ENCODE results near the gene ZCWPW1. TPM values are rescaled to one million over a fixed set of nuclear protein-coding genes. Genes with fewer than 3 reads are reported as not detected.
"Not testable (repeated sequence)": the region's sequence is repeated elsewhere in the genome, so short reads cannot be mapped to it uniquely, and the experiment has no call there.

ZCWPW1 gene
- total and polyA plus RNA-seq, 5 experiments from 2014 or later = 3.1 to 18.4 (median 9.3) TPM

GRCh38 chr7:100449190-100449795 is 20.8 kb upstream of the ZCWPW1 start:
- Mint-ChIP-seq H3K4me3 (peak overlapping the region in 5 of 10 donors; percentile 32 to 67 (median 44)), H3K36me3 (no peaks in the 10 kb centered on the region), H3K9me3 (no peaks in the 10 kb centered on the region), H3K4me1 (peaks cover 6 to 20% (median 15%) of the 10 kb centered on the region in 4 donors), H3K27me3 (no peaks in the 10 kb centered on the region), H3K27ac (peak overlapping the region in 5 of 10 donors; percentile 46 to 76 (median 51))
- DNase-seq (no peak), ATAC-seq (no peak)
- POLR2A ChIA-PET = interaction anchor here (0.6 to 4.6 kb wide), 7 partner anchors 13 to 101 kb away, joined by 3 to 44 read pairs (median 4); partner anchors contain the start of genes MEPCE, PPP1R35, SPACDR and ZCWPW1

GRCh38 chr7:100447363-100447762 is 18.9 kb upstream of the ZCWPW1 start:
- H3K27me3 Mint-ChIP-seq, H3K27ac Mint-ChIP-seq, H3K4me3 Mint-ChIP-seq, H3K9me3 Mint-ChIP-seq, H3K36me3 Mint-ChIP-seq, ATAC-seq, DNase-seq: not testable (repeated sequence)
- peaks cover 11 to 20% (median 17%) of the 10 kb centered on the region in 4 donors for H3K4me1 Mint-ChIP-seq
- POLR2A ChIA-PET = interaction anchor here (3.0 to 5.0 kb wide), 2 partner anchors 12 to 18 kb away, joined by 22 to 35 read pairs; partner anchors contain the start of genes MEPCE, PPP1R35 and ZCWPW1

- no peaks in the 10 kb centered on the region for H3K36me3 Mint-ChIP-seq
- DNase-seq = no peak
- no peaks in the 10 kb centered on the region for H3K9me3 Mint-ChIP-seq
- H3K4me1 Mint-ChIP-seq = peaks cover 11 to 20% (median 18%) of the 10 kb centered on the region in 4 donors
- no peaks in the 10 kb centered on the region for H3K27me3 Mint-ChIP-seq
- POLR2A ChIA-PET = interaction anchor here (1.1 to 5.0 kb wide), 3 partner anchors 9 to 17 kb away, joined by 3 to 35 read pairs (median 22); partner anchors contain the start of genes MEPCE, PPP1R35 and ZCWPW1
- H3K4me3 Mint-ChIP-seq = no peak overlapping the region
- no peak for ATAC-seq
- peak overlapping the region in 1 of 10 donors; percentile 43 for H3K27ac Mint-ChIP-seq
Observed at GRCh38 chr7:100446040-100446439, 17.5 kb upstream of the ZCWPW1 start.

- Mint-ChIP-seq H3K4me1 (peaks cover 8 to 13% (median 12%) of the 10 kb centered on the region in 4 donors), H3K36me3 (no peaks in the 10 kb centered on the region), H3K27ac (peak overlapping the region in 5 of 10 donors; percentile 22 to 70 (median 57)), H3K27me3 (no peaks in the 10 kb centered on the region), H3K4me3 (peak overlapping the region in 2 of 10 donors; percentile 43 to 48), H3K9me3 (no peaks in the 10 kb centered on the region)
- DNase-seq (no peak), ATAC-seq (peak in 1 of 2 donors; percentile 29)
- POLR2A ChIA-PET = interaction anchor here (1.1 to 5.0 kb wide), 3 partner anchors 9 to 15 kb away, joined by 3 to 35 read pairs (median 22); partner anchors contain the start of genes MEPCE, PPP1R35 and ZCWPW1
Observed at GRCh38 chr7:100444311-100445278, 16.1 kb upstream of the ZCWPW1 start.

GRCh38 chr7:100443096-100443840 is 14.8 kb upstream of the ZCWPW1 start:
- Mint-ChIP-seq H3K27me3 (no peaks in the 10 kb centered on the region), H3K27ac (peak overlapping the region in 8 of 10 donors; percentile 23 to 77 (median 44))
- no peak for ATAC-seq

GRCh38 chr7:100441641-100442535 is 13.4 kb upstream of the ZCWPW1 start:
- H3K4me1 Mint-ChIP-seq = peaks cover 8 to 13% (median 12%) of the 10 kb centered on the region in 4 donors
- peak overlapping the region in 2 of 10 donors; percentile 19 to 82 for H3K27ac Mint-ChIP-seq
- DNase-seq = no peak
- POLR2A ChIA-PET = interaction anchor here (0.6 to 5.0 kb wide), 4 partner anchors 8 to 13 kb away, joined by 4 to 35 read pairs (median 6); partner anchors contain the start of genes MEPCE and ZCWPW1
- ATAC-seq = no peak
- H3K9me3 Mint-ChIP-seq = no peaks in the 10 kb centered on the region
- H3K4me3 Mint-ChIP-seq = no peak overlapping the region
- no peaks in the 10 kb centered on the region for H3K27me3 Mint-ChIP-seq
- no peaks in the 10 kb centered on the region for H3K36me3 Mint-ChIP-seq

More at GRCh38 chr7:100443096-100443840, 14.8 kb upstream of the ZCWPW1 start:
- Mint-ChIP-seq H3K4me3 (no peak overlapping the region), H3K36me3 (no peaks in the 10 kb centered on the region), H3K9me3 (no peaks in the 10 kb centered on the region), H3K4me1 (peaks cover 8 to 13% (median 12%) of the 10 kb centered on the region in 4 donors)
- no peak for DNase-seq
- POLR2A ChIA-PET = interaction anchor here (2.1 to 5.0 kb wide), 2 partner anchors 11 to 14 kb away, joined by 5 to 35 read pairs; partner anchors contain the start of genes MEPCE and ZCWPW1

GRCh38 chr7:100439244-100439643 is 10.7 kb upstream of the ZCWPW1 start:
- not testable (repeated sequence) for DNase-seq, H3K27me3 Mint-ChIP-seq, H3K4me3 Mint-ChIP-seq, H3K36me3 Mint-ChIP-seq, H3K9me3 Mint-ChIP-seq, ATAC-seq, H3K27ac Mint-ChIP-seq
- POLR2A ChIA-PET = interaction anchor here (0.6 to 4.3 kb wide), 2 partner anchors 10 to 240 kb away, joined by 4 to 57 read pairs; partner anchors contain the start of genes MEPCE and ZCWPW1
- H3K4me1 Mint-ChIP-seq = peaks cover 8 to 18% (median 17%) of the 10 kb centered on the region in 4 donors

- not testable (repeated sequence) for H3K9me3 Mint-ChIP-seq, ATAC-seq, DNase-seq, H3K27me3 Mint-ChIP-seq, H3K4me3 Mint-ChIP-seq
- POLR2A ChIA-PET = interaction anchor here (0.6 to 5.0 kb wide), 3 partner anchors 10 to 239 kb away, joined by 4 to 57 read pairs (median 30); partner anchors contain the start of genes MEPCE and ZCWPW1
- H3K4me1 Mint-ChIP-seq = peaks cover 9 to 22% (median 21%) of the 10 kb centered on the region in 4 donors
- H3K36me3 Mint-ChIP-seq = peaks cover 2 to 15% (median 5%) of the 10 kb centered on the region in 3 donors
- peak overlapping the region in 1 of 10 donors; percentile 33 for H3K27ac Mint-ChIP-seq
Observed at GRCh38 chr7:100438731-100439130, 10.2 kb upstream of the ZCWPW1 start.

- DNase-seq (no peak), ATAC-seq (no peak)
- POLR2A ChIA-PET = interaction anchor here (2.9 to 5.0 kb wide), 4 partner anchors 9 to 40 kb away, joined by 22 to 57 read pairs (median 30); partner anchors contain the start of genes MEPCE, TSC22D4 and ZCWPW1
- Mint-ChIP-seq H3K27me3 (no peaks in the 10 kb centered on the region), H3K4me3 (peak overlapping the region in 3 of 10 donors; percentile 24 to 34 (median 29)), H3K27ac (peak overlapping the region in 3 of 10 donors; percentile 24 to 63 (median 36)), H3K4me1 (peaks cover 10 to 27% (median 26%) of the 10 kb centered on the region in 4 donors), H3K36me3 (peaks cover 2 to 20% (median 5%) of the 10 kb centered on the region in 3 donors), H3K9me3 (peaks cover 0 to 2% (median 0%) of the 10 kb centered on the region in 9 donors)
Observed at GRCh38 chr7:100438172-100438571, 9.7 kb upstream of the ZCWPW1 start.
